HG02840 (cell line): ENCODE results near the gene FGD2.

Experiments
- ATAC-seq: cut with Tn5 transposase; IDR thresholded peaks from one replicate; pipeline ENCODE4 v1.9.1; 2021; ENCODE audit warnings: mild to moderate bottlenecking, moderate library complexity, moderate number of reproducible peaks; ENCODE audit not compliant: unreplicated experiment, low FRiP score

FGD2 gene

GRCh38 chr6:37077905-37078296, 72.4 kb downstream of the FGD2 start:
- ATAC-seq: no peak
